ENCODE measurements around the gene PCSK5.

PCSK5 gene

DNA sequence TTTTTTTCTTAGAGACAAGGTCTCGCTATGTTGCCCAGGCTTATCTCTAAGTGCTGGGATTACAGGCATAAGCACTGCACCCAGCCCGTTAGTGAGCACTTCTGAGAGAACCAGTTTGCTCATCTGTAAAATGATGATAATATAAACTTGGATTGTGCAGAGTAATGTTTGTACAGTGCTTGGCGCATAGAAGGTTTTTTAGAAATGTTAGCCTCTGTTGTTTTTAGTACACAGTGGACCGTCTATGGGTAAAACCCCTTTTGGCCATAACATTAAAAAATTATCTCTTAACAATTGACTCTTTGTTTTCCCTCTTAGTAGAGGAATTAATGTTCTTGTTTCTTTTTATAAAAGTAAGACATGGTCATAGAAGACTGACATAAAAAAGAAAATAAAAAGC, 202.1 kb downstream of the PCSK5 start:
- no peak for DNase-seq

DNA sequence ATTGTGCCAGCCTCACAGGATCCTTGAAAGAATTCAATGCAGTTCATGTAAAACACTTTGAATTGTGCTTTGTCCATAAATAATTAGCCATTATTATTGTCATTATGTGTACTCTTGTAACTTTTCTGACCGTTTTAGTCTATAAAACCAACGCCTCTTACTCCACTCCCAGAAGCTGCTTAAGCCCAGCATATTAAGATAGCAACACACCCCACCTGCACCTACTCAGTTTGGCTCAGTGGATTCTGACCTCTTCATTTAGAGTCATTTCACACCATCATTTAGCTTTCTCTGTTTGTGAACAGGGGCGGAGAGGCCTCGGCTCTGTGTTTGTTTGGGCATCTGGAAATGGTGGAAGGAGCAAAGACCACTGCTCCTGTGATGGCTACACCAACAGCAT, 205.1 kb downstream of the PCSK5 start:
- no peak for DNase-seq

- no peak for DNase-seq
Measured at GRCh38 chr9:76099516-76099915, 209.0 kb downstream of the PCSK5 start.

- DNase-seq: no peak
Measured at GRCh38 chr9:76101075-76101474, 210.6 kb downstream of the PCSK5 start.

- DNase-seq: no peak
Measured at GRCh38 chr9:76101491-76101890, 211.0 kb downstream of the PCSK5 start.

DNA sequence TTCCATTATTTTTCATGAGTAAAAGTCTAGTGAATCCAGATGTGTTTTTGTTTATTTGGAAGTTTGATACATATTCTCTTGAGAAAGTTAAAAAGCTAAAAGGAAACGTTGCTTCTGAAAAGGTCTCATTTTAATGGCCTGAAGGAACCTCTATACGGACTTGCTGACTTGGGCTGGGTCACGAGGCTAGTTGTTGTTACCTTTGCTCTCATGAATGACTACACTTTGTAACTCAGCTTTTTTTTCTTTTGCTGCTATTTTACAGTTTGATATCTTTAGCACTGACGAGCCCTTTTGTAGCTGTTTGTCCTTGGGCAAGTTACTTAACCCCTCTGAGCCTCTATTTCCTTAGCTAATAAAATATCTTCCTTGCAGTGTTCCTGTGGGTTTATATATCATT, 211.5 kb downstream of the PCSK5 start:
- DNase-seq: no peak

- DNase-seq: no peak
Measured at GRCh38 chr9:76103531-76104315, 213.2 kb downstream of the PCSK5 start.

- no peak for DNase-seq
Measured at GRCh38 chr9:76107482-76107881, 217.0 kb downstream of the PCSK5 start.

DNA sequence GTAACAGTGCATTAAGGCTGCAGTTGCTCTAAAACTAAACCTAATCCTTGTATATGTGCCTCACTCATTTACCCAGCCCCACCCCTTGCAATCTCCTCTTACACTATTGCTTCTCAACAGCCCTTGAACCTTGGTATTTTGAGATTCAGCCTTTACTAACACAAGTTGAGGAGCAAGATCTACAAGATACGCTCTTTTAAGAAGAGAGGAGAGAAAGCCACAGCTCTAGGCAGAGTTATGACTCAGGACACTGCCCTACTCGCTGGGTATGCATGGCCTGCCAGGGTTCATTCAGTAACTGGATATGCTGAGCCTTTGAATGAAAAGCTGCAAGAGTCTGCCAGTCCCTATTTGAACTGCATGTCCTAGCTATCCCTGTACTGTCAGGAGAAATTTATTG, 219.5 kb downstream of the PCSK5 start:
- no peak for DNase-seq

DNA sequence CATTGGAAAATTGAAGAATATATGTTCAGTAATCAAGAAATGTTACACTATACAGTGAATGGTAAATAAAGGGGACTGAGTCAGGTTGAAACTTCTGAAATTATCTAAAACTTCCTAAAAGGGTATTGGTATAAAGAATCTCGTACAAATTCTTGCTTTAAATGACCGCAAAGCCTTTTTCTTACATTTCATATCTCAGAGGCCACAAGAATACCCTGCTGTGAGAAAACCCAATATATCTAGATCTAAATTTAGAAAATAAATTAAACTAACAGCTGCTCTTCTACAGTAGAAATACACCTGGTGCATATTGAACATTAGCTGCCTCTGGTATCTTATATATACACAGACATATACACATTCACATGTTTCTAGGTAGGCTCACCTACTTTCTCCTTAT, 221.7 kb downstream of the PCSK5 start:
- DNase-seq: no peak

GRCh38 chr9:76114144-76114543, 223.7 kb downstream of the PCSK5 start:
- no peak for DNase-seq

DNA sequence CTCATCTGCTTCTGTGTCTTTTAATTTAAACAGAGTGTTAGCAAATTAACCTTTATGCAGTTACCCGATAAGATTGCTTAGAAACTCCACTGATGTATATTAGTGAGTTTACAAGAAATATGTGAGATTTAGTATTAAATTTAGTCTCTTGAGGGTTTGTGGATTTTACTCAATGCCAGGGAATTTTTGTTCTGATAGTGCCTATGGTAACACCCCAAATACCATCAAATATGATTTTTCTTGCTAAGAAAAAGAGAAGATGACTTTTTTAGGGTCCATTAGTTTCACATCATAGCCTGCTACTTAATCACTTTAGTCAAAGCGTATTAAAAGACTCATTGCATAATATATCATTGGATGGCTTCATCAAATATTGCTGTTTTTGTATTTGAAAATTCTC, 224.9 kb downstream of the PCSK5 start:
- no peak for DNase-seq

- DNase-seq: no peak
Measured at GRCh38 chr9:76115982-76116646, 225.6 kb downstream of the PCSK5 start.

GRCh38 chr9:76116913-76117312, 226.4 kb downstream of the PCSK5 start:
- DNase-seq: no peak

DNA sequence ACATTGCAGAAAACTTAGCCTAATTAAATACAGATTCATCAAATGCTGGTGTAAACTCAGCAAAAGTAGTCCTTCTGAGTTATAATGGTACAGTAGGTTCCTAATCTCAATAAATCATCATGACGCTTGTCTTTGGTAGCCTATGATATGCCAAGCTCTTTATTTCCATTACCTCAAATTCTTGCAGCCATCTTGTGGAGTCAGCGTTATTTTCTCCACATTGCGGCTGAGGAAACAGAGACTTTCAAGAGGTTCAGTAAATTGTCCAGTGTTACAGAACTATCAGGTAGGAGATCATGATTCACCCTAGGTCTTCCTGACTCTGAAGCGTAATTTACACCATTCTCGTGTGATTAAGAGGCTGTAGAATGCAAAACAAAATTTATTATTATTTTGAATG, 237.2 kb downstream of the PCSK5 start:
- no peak for DNase-seq

DNA sequence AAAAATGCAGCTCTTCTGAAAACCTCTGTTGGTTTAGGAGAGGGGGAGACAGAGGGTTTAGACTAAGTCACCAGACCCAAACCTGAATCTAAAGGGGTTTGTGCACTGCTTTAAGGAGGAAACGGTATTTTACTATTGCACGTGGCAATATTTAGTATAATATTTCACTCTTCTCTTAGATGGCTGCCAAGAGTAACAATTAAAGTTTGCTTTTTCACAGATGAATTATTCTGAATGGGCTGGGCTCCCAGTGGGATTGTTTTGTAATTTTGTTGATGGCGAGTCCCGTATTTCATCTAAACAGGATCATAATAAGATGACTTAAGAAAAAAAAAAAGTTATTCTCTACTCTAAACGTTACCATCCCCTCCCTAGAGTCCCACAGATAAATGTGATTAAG, 245.4 kb downstream of the PCSK5 start:
- DNase-seq: no peak

DNA sequence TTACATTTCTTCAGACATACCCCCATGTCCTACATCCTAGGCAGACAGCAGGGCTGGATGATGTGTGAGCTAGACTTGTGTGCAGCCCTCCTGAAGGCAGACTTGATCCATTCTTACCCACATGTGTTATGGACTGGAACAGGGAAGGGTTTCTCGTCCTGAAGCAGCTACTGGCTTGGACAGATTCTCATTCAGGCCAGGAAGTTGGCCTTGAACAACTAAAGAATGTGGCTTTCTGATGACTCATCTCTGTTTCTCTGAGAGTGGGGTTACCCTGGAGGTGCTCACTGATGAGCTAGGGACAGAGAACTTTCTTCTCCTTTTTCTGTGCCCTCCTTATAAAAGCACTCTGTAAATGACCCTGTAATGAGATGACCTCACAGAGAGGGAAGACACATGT, 246.5 kb downstream of the PCSK5 start:
- no peak for DNase-seq

GRCh38 chr9:76137931-76138330, 247.5 kb downstream of the PCSK5 start:
- DNase-seq: no peak

GRCh38 chr9:76138360-76138759, 247.9 kb downstream of the PCSK5 start:
- no peak for DNase-seq

- no peak for DNase-seq
Measured at GRCh38 chr9:76143834-76144233, 253.4 kb downstream of the PCSK5 start.

GRCh38 chr9:76150013-76150412, 259.5 kb downstream of the PCSK5 start:
- DNase-seq: no peak

- DNase-seq: no peak
Measured at GRCh38 chr9:76151267-76151666, 260.8 kb downstream of the PCSK5 start.

- DNase-seq: no peak
Measured at GRCh38 chr9:76153339-76153738, 262.9 kb downstream of the PCSK5 start.

GRCh38 chr9:76153902-76154629, 263.6 kb downstream of the PCSK5 start:
- DNase-seq: peak; percentile 41

Measured in DMS153 (cell line).